SK-N-SH treated with all-trans-retinoic acid at 6 μM for 48 hours (cell line): ENCODE measurements around the gene MIA2.
"Not testable (repeated sequence)": the region's sequence is repeated elsewhere in the genome, so short reads cannot be mapped to it uniquely, and the experiment has no call there.

Experiments used
- ATAC-seq: fragments of 200-7000 bp; cut with Tn5 transposase; 3 replicates; pipeline ENCODE4 v1.9.1; 2020; ENCODE audit warnings: mild to moderate bottlenecking, moderate library complexity
- BACH2 ChIP-seq: fragments of 250-450 bp; sonication (Bioruptor Pico); IDR thresholded peaks from 2 replicates; pipeline ENCODE4 v1.9.0; 2021; ENCODE audit warnings: mild to moderate bottlenecking, borderline replicate concordance
- ESRRG ChIP-seq: fragments of 250-450 bp; sonication (Bioruptor Pico); IDR thresholded peaks from 2 replicates; pipeline ENCODE4 v1.6.1; 2021; ENCODE audit warnings: mild to moderate bottlenecking
- GLIS3 ChIP-seq: fragments of 250-450 bp; sonication (Bioruptor Pico); IDR thresholded peaks from 2 replicates; pipeline ENCODE4 v1.5.0; 2020; ENCODE audit warnings: mild to moderate bottlenecking, moderate library complexity
- ISL1 ChIP-seq: fragments of 250-450 bp; sonication (Bioruptor Pico); IDR thresholded peaks from 2 replicates; pipeline ENCODE4 v2.1.2; 2022; ENCODE audit warnings: mild to moderate bottlenecking, moderate library complexity
- RARB ChIP-seq: fragments of 250-450 bp; sonication (Bioruptor Pico); IDR thresholded peaks from 2 replicates; pipeline ENCODE4 v1.8.0; 2021; ENCODE audit warnings: mild to moderate bottlenecking, moderate library complexity
- SNAI2 ChIP-seq: fragments of 250-450 bp; sonication (Bioruptor Pico); IDR thresholded peaks from 2 replicates; pipeline ENCODE4 v1.5.0; 2020; ENCODE audit warnings: mild to moderate bottlenecking, moderate library complexity
- TCF4 ChIP-seq: fragments of 250-450 bp; sonication (Bioruptor Pico); IDR thresholded peaks from 2 replicates; pipeline ENCODE4 v1.8.0; 2021; ENCODE audit warnings: mild to moderate bottlenecking, moderate library complexity, borderline replicate concordance
- TOX ChIP-seq: fragments of 250-450 bp; sonication (Bioruptor Pico); IDR thresholded peaks from 2 replicates; pipeline ENCODE4 v1.8.0; 2021; ENCODE audit warnings: mild to moderate bottlenecking, moderate library complexity, borderline replicate concordance
- ZFP30 ChIP-seq: fragments of 450-650 bp; formaldehyde crosslinking; IDR thresholded peaks from 2 replicates; pipeline ENCODE4 v1.5.0; 2022; ENCODE audit warnings: mild to moderate bottlenecking, moderate library complexity
- ZNF70 ChIP-seq: fragments of 450-650 bp; formaldehyde crosslinking; IDR thresholded peaks from 2 replicates; pipeline ENCODE4 v1.5.0; 2020; ENCODE audit warnings: mild to moderate bottlenecking, moderate library complexity
- TF ChIP-seq, protein P1 (sequence below): fragments of 250-450 bp; sonication (Bioruptor Pico); IDR thresholded peaks from 2 replicates; pipeline ENCODE4 v1.5.0; 2020; ENCODE audit warnings: mild to moderate bottlenecking, moderate library complexity
- TF ChIP-seq, protein P2 (sequence below): fragments of 250-450 bp; sonication (Bioruptor Pico); IDR thresholded peaks from 2 replicates; pipeline ENCODE4 v1.5.1; 2020; ENCODE audit warnings: low read depth, mild to moderate bottlenecking, moderate library complexity
- TF ChIP-seq, protein P3 (sequence below): fragments of 250-450 bp; sonication (Bioruptor Pico); IDR thresholded peaks from 2 replicates; pipeline ENCODE4 v1.8.0; 2020; ENCODE audit warnings: mild to moderate bottlenecking, moderate library complexity, borderline replicate concordance
- TF ChIP-seq, protein P4 (sequence below): fragments of 250-450 bp; sonication (Bioruptor Pico); IDR thresholded peaks from 2 replicates; pipeline ENCODE4 v1.8.0; 2021; ENCODE audit warnings: low read depth, mild to moderate bottlenecking, moderate library complexity, borderline replicate concordance

Gene MIA2

DNA sequence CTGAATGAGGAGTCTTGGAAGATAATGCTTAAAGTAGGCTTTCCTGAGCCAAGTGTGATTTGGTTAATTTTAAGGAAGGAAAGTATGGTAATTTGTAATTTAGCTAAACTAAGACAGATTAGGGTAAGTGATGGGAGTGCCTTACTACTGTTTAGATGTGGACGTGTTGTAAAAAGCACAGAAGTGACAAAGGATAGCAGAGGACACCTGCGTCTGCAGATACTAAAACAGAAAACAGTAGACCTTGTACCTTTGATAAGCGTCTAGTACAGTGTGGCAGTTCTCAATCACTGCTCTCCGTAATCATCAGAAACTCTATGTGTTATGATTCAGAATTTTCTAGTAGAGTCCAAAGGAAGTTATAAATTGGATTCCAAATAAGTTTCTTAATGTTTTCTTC, 58.0 kb downstream of the MIA2 start (continued):
- TF ChIP-seq, protein P1, sequence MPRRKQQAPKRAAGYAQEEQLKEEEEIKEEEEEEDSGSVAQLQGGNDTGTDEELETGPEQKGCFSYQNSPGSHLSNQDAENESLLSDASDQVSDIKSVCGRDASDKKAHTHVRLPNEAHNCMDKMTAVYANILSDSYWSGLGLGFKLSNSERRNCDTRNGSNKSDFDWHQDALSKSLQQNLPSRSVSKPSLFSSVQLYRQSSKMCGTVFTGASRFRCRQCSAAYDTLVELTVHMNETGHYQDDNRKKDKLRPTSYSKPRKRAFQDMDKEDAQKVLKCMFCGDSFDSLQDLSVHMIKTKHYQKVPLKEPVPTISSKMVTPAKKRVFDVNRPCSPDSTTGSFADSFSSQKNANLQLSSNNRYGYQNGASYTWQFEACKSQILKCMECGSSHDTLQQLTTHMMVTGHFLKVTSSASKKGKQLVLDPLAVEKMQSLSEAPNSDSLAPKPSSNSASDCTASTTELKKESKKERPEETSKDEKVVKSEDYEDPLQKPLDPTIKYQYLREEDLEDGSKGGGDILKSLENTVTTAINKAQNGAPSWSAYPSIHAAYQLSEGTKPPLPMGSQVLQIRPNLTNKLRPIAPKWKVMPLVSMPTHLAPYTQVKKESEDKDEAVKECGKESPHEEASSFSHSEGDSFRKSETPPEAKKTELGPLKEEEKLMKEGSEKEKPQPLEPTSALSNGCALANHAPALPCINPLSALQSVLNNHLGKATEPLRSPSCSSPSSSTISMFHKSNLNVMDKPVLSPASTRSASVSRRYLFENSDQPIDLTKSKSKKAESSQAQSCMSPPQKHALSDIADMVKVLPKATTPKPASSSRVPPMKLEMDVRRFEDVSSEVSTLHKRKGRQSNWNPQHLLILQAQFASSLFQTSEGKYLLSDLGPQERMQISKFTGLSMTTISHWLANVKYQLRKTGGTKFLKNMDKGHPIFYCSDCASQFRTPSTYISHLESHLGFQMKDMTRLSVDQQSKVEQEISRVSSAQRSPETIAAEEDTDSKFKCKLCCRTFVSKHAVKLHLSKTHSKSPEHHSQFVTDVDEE (CRISPR knock-in tag): no peak
- TF ChIP-seq ISL1: no peak
- TF ChIP-seq ZFP30: no peak
- no peak for TF ChIP-seq TOX
- TF ChIP-seq BACH2 (CRISPR knock-in tag): no peak
- TF ChIP-seq, protein P2, sequence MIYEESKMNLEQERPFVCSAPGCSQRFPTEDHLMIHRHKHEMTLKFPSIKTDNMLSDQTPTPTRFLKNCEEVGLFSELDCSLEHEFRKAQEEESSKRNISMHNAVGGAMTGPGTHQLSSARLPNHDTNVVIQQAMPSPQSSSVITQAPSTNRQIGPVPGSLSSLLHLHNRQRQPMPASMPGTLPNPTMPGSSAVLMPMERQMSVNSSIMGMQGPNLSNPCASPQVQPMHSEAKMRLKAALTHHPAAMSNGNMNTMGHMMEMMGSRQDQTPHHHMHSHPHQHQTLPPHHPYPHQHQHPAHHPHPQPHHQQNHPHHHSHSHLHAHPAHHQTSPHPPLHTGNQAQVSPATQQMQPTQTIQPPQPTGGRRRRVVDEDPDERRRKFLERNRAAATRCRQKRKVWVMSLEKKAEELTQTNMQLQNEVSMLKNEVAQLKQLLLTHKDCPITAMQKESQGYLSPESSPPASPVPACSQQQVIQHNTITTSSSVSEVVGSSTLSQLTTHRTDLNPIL (CRISPR knock-in tag): no peak
- TF ChIP-seq RARB: no peak

DNA sequence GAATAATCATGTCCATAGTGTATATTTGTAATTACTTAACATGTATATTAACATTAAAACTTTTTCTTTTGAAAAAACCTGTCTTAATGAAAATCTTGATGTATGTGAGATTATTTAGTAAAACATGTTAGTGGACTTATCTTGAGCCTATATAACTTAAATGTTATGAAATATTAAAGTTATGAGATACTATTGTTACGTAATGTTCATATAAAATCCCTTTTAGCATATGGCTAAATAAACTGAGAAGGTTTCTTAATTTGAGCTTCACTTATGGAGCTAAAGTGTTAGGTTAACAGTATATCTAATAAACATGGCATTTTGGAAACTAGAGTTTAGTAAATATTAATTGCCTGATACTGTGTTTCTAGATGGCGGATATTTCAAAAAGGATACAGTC, 59.9 kb downstream of the MIA2 start:
- ATAC-seq: no peak
- no peak for TF ChIP-seq ISL1
- TF ChIP-seq SNAI2: no peak
- TF ChIP-seq ZNF70 (CRISPR knock-in tag): no peak
- TF ChIP-seq RARB: no peak
- TF ChIP-seq, all 23 proteins: peak for 0

DNA sequence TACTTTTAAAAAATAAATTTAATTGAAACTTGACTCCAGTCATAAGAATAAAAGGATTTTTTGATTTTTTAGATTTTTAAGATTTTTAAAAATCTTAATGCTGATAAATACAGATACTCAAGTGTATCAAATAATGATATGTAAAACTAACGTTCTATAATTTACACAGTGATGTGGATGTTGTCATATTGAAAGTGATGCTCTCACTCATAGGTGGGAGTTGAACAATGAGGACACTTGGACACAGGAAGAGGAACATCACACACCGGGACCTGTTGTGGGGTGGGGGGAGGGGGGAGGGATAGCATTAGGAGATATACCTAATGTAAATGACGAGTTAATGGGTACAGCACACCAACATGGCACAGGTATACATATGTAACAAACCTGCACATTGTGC, 66.7 kb downstream of the MIA2 start:
- ATAC-seq: not testable (repeated sequence)

DNA sequence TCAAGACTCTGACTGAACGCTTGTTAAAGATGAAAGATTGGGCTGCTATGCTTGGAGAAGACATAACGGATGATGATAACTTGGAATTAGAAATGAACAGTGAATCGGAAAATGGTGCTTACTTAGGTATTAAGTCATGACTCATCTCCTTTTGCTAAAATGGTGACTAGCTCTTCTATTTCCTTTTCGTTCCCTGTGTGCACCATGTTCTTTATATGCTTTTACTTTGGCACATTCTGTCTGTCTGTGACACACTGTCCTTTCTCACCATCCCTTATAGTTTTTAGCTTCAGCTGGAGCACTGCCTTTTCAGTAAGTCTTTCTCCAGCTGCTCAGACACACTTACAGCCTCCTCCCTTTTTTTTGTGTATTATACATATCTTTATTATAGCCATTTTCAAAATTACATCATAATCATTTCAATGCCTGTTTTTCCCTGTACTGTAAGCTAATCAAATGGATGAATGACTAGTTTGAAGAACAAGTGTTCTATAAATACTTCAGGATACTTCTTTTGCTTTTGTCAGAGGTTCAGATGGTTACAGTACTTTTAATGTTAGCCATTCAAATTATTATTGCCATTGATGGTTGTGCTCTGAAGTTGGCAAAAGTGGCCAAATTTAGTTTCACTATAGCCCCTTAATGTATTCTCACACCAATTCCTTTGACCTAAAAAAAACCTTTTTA, 68.6 kb downstream of the MIA2 start:
- TF ChIP-seq TCF4 (CRISPR knock-in tag): no peak
- TF ChIP-seq, protein P3, sequence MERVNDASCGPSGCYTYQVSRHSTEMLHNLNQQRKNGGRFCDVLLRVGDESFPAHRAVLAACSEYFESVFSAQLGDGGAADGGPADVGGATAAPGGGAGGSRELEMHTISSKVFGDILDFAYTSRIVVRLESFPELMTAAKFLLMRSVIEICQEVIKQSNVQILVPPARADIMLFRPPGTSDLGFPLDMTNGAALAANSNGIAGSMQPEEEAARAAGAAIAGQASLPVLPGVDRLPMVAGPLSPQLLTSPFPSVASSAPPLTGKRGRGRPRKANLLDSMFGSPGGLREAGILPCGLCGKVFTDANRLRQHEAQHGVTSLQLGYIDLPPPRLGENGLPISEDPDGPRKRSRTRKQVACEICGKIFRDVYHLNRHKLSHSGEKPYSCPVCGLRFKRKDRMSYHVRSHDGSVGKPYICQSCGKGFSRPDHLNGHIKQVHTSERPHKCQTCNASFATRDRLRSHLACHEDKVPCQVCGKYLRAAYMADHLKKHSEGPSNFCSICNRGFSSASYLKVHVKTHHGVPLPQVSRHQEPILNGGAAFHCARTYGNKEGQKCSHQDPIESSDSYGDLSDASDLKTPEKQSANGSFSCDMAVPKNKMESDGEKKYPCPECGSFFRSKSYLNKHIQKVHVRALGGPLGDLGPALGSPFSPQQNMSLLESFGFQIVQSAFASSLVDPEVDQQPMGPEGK (CRISPR knock-in tag): no peak
- no peak for ATAC-seq

DNA sequence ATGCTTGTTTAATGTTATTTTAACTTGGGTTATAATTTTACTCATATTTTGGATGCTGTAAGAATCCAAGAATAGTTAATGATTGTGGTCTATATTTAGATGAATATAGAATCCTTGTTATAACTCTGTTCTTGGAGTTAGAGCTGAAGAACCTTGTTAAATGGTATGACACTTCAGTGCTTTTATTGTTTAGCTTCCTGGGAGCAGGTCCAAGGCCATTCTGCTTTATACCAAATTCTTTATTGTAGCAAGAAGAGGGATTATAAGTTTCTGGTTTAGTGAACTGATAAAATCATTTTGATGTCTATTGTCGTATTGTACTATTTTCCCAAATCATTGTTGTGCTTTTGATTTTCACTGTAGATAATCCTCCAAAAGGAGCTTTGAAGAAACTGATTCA, 69.4 kb downstream of the MIA2 start:
- no peak for ATAC-seq
- TF ChIP-seq RARB: no peak
- TF ChIP-seq, all 23 proteins: peak for 0

DNA sequence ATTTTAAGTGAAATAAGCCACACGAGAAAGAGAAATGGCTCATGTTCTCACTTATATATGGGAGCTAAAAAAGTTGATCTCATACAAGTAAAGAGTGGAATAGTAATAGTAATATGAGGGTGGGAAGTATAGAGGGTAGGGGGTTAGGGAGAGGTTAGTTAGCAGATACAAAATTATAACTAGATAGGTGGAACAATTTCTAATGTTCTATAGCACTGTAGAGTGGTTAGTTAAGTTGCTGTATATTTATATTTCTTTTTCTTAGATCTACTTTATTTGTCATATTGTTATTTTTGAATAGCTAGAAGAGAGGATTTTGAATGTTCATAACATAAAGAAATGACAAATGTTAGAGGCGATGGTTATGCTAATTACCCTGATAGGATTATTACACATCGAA, 74.1 kb downstream of the MIA2 start:
- TF ChIP-seq, protein P3 (CRISPR knock-in tag): no peak
- TF ChIP-seq TCF4 (CRISPR knock-in tag) (no peak), RARB (no peak), ESRRG (CRISPR knock-in tag) (no peak), GLIS3 (no peak)
- TF ChIP-seq, protein P4, sequence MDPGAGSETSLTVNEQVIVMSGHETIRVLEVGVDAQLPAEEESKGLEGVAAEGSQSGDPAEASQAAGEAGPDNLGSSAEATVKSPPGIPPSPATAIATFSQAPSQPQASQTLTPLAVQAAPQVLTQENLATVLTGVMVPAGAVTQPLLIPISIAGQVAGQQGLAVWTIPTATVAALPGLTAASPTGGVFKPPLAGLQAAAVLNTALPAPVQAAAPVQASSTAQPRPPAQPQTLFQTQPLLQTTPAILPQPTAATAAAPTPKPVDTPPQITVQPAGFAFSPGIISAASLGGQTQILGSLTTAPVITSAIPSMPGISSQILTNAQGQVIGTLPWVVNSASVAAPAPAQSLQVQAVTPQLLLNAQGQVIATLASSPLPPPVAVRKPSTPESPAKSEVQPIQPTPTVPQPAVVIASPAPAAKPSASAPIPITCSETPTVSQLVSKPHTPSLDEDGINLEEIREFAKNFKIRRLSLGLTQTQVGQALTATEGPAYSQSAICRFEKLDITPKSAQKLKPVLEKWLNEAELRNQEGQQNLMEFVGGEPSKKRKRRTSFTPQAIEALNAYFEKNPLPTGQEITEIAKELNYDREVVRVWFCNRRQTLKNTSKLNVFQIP (CRISPR knock-in tag): no peak
- TF ChIP-seq, all 23 proteins: peak for 0
- no peak for ATAC-seq
